NCI-H526 (cell line): ENCODE measurements around the gene TEX2.

Source experiments
- DNase-seq, 2 experiments: peaks; one replicate each; lab custom pipeline; 2025; lab: John Stamatoyannopoulos, UW

TEX2 gene

GRCh38 chr17:64160378-64160777 lies 102.7 kb downstream of the TEX2 start:
- no peak for DNase-seq

- peak in 1 of 2 experiments; percentile 25 for DNase-seq
Measured at GRCh38 chr17:64158831-64159590, 104.0 kb downstream of the TEX2 start.

GRCh38 chr17:64158406-64158805 lies 104.7 kb downstream of the TEX2 start:
- no peak for DNase-seq

- no peak for DNase-seq
Measured at GRCh38 chr17:64157669-64158180, 105.3 kb downstream of the TEX2 start.

- no peak for DNase-seq
Measured at GRCh38 chr17:64156670-64157069, 106.4 kb downstream of the TEX2 start.

- DNase-seq: no peak
Measured at GRCh38 chr17:64155751-64156544, 107.1 kb downstream of the TEX2 start.

- no peak for DNase-seq
Measured at GRCh38 chr17:64155129-64155528, 107.9 kb downstream of the TEX2 start.

- no peak for DNase-seq
Measured at GRCh38 chr17:64154717-64155116, 108.3 kb downstream of the TEX2 start.

GRCh38 chr17:64154313-64154695 lies 108.8 kb downstream of the TEX2 start:
- no peak for DNase-seq

- no peak for DNase-seq
Measured at GRCh38 chr17:64153565-64154312, 109.3 kb downstream of the TEX2 start.

GRCh38 chr17:64152428-64153125 lies 110.5 kb downstream of the TEX2 start:
- DNase-seq: no peak

GRCh38 chr17:64151016-64151368 lies 112.1 kb downstream of the TEX2 start:
- no peak for DNase-seq

- DNase-seq: no peak
Measured at GRCh38 chr17:64150237-64151015, 112.6 kb downstream of the TEX2 start.

- DNase-seq: no peak
Measured at GRCh38 chr17:64149196-64149595, 113.9 kb downstream of the TEX2 start.

- no peak for DNase-seq
Measured at GRCh38 chr17:64148699-64149098, 114.4 kb downstream of the TEX2 start.

- no peak for DNase-seq
Measured at GRCh38 chr17:64148017-64148631, 114.9 kb downstream of the TEX2 start.

- no peak for DNase-seq
Measured at GRCh38 chr17:64147110-64148016, 115.7 kb downstream of the TEX2 start.

- DNase-seq: peak; percentile 45 to 70
Measured at GRCh38 chr17:64146418-64147109, 116.5 kb downstream of the TEX2 start.
